IMR-90 (cell line): ENCODE measurements around the gene AMOTL2. TPM values are rescaled to one million over a fixed set of nuclear protein-coding genes. Genes with fewer than 3 reads are reported as not detected.
A peak's percentile ranks its signal among the peaks of the same experiment; 100 is the strongest.

Source experiments
- ATAC-seq: fragments of 200-7000 bp; cut with Tn5 transposase; 2 replicates; pipeline ENCODE4 v1.9.1; 2020; ENCODE audit warnings: low read depth, mild to moderate bottlenecking, moderate library complexity
- BruUV-seq: library from RNA; stranded (reverse); fragments of 400-500 nt; replicated peaks from 2 replicates; lab custom pipeline; 2021; lab: Mats Ljungman, UMichigan
- CTCF ChIA-PET: fragments of 300-600 bp; formaldehyde crosslinking; extraction: SDS; loops from one replicate; lab custom pipeline; 2021; ENCODE audit warnings: antibody characterized with exemption; lab: Yijun Ruan, JAX
- POLR2A ChIA-PET: fragments of 300-600 bp; sonication (Branson Sonifier 250); formaldehyde crosslinking; loops from one replicate; lab custom pipeline; 2022; ENCODE audit warnings: antibody characterized with exemption; ENCODE audit not compliant: unreplicated experiment; lab: Charles Lee
- DNase-seq: peaks from one replicate; pipeline ENCODE4 v3.0.0; 2013
- H2AFZ ChIP-seq: replicated peaks from 2 replicates; pipeline ENCODE3; 2013; ENCODE audit warnings: low read length, mild to moderate bottlenecking; ENCODE audit not compliant: poor library complexity
- H2AK5ac ChIP-seq: 2 replicates; pipeline ENCODE4 v1.6.1; 2013; ENCODE audit warnings: low read depth, low read length, inconsistent platforms
- H2AK9ac ChIP-seq: replicated peaks from 2 replicates; pipeline ENCODE3; 2013; ENCODE audit warnings: mild to moderate bottlenecking, low read depth, low read length, moderate library complexity; ENCODE audit not compliant: poor library complexity
- H2BK120ac ChIP-seq: 2 replicates; pipeline ENCODE4 v1.6.1; 2013; ENCODE audit warnings: low read depth, low read length, inconsistent platforms
- H2BK15ac ChIP-seq: 3 replicates; pipeline ENCODE4 v1.6.1; 2013; ENCODE audit warnings: low read depth, low read length, inconsistent platforms
- H2BK20ac ChIP-seq: 2 replicates; pipeline ENCODE4 v1.6.1; 2013; ENCODE audit warnings: low read depth, mild to moderate bottlenecking, inconsistent platforms, low read length, moderate library complexity
- H2BK5ac ChIP-seq: 2 replicates; pipeline ENCODE4 v1.6.1; 2013; ENCODE audit warnings: mild to moderate bottlenecking, low read depth, low read length, inconsistent platforms; ENCODE audit not compliant: poor library complexity, severe bottlenecking
- H3K14ac ChIP-seq: replicated peaks from 2 replicates; pipeline ENCODE4 v1.6.1; 2013; ENCODE audit warnings: low read depth, low read length, inconsistent platforms
- H3K18ac ChIP-seq: 2 replicates; pipeline ENCODE4 v1.6.1; 2013; ENCODE audit warnings: low read depth, low read length, control low read depth
- H3K23ac ChIP-seq: 2 replicates; pipeline ENCODE4 v1.6.1; 2013; ENCODE audit warnings: low read depth, low read length, inconsistent platforms
- H3K27ac ChIP-seq: 2 replicates; pipeline ENCODE4 v1.5.1; 2013; ENCODE audit warnings: mild to moderate bottlenecking, control low read depth, low read length; ENCODE audit not compliant: insufficient read depth
- H3K27me3 ChIP-seq: 2 replicates; pipeline ENCODE4 v1.6.1; 2013; ENCODE audit warnings: low read length; ENCODE audit not compliant: control insufficient read depth, insufficient read depth
- H3K36me3 ChIP-seq: 2 replicates; pipeline ENCODE4 v1.6.1; 2013; ENCODE audit warnings: low read length, mixed read lengths; ENCODE audit not compliant: control insufficient read depth, insufficient read depth
- H3K4ac ChIP-seq: 2 replicates; pipeline ENCODE4 v1.6.1; 2013; ENCODE audit warnings: low read depth, low read length, inconsistent platforms
- H3K4me1 ChIP-seq: 2 replicates; pipeline ENCODE4 v1.6.1; 2013; ENCODE audit warnings: low read length, mixed read lengths; ENCODE audit not compliant: control insufficient read depth, insufficient read depth
- H3K4me2 ChIP-seq: 2 replicates; pipeline ENCODE4 v1.6.1; 2013; ENCODE audit warnings: low read depth, mild to moderate bottlenecking, control low read depth, low read length, moderate library complexity
- H3K4me3 ChIP-seq: 2 replicates; pipeline ENCODE4 v1.5.1; 2013; ENCODE audit warnings: low read depth, mild to moderate bottlenecking, control low read depth, low read length, moderate library complexity; ENCODE audit not compliant: insufficient read depth
- H3K56ac ChIP-seq: 2 replicates; pipeline ENCODE4 v1.6.1; 2013; ENCODE audit warnings: low read length, inconsistent platforms; ENCODE audit not compliant: insufficient read depth; ENCODE audit errors: extremely low read depth
- H3K79me1 ChIP-seq, 2 experiments: 2 replicates each; pipeline ENCODE4 v1.6.1; 2013; ENCODE audit warnings: low read length in 2 of 2, inconsistent platforms in 1 of 2, low read depth in 1 of 2
- H3K9ac ChIP-seq: 2 replicates; pipeline ENCODE4 v1.6.1; 2013; ENCODE audit warnings: low read depth, low read length, control low read depth
- H3K9me1 ChIP-seq: 2 replicates; pipeline ENCODE4 v1.6.1; 2013; ENCODE audit warnings: low read length, inconsistent platforms; ENCODE audit not compliant: insufficient read depth
- H3K9me3 ChIP-seq: 2 replicates; pipeline ENCODE4 v1.6.1; 2013; ENCODE audit warnings: low read length; ENCODE audit not compliant: control insufficient read depth, insufficient read depth
- H4K20me1 ChIP-seq: 2 replicates; pipeline ENCODE4 v1.6.1; 2013; ENCODE audit warnings: low read length, inconsistent platforms; ENCODE audit not compliant: insufficient read depth
- H4K5ac ChIP-seq: 2 replicates; pipeline ENCODE4 v1.6.1; 2013; ENCODE audit warnings: mild to moderate bottlenecking, low read depth, low read length, control low read depth
- H4K8ac ChIP-seq, 2 experiments: 2 replicates each; pipeline ENCODE4 v1.6.1; 2013; ENCODE audit warnings: low read depth in 2 of 2, low read length in 2 of 2, control low read depth in 1 of 2, inconsistent platforms in 1 of 2
- H4K91ac ChIP-seq: 2 replicates; pipeline ENCODE4 v1.6.1; 2013; ENCODE audit warnings: low read depth, low read length, inconsistent platforms; ENCODE audit not compliant: insufficient read depth
- USF2 ChIP-seq: fragments of 150-350 bp; IDR thresholded peaks from 2 replicates; pipeline ENCODE4 v1.6.1; 2017; ENCODE audit warnings: mild to moderate bottlenecking, antibody characterized with exemption, low read length, low read depth
- WGBS, 2 experiments: methylation state at CpG; one replicate each; pipeline versions ENCODE4 v1.1.5 to v1.1.7; 2013; ENCODE audit warnings: missing lambda C conversion rate in 2 of 2; ENCODE audit not compliant: insufficient read length in 1 of 2; ENCODE audit errors: extremely low coverage in 2 of 2; 5-methylcytosine and 5-hydroxymethylcytosine counted together
- dilution Hi-C: fragments of 300-500 bp; cut with HindIII; formaldehyde crosslinking; loops from one replicate; pipeline ENCODE4 v1.14.3; 2018; ENCODE audit warnings: low sequenced_read_pairs; ENCODE audit not compliant: unreplicated experiment
- in situ Hi-C: fragments of 300-500 bp; cut with MboI; formaldehyde crosslinking; loops from 3 replicates; pipeline ENCODE4 v1.14.3; 2019; ENCODE audit warnings: low sequenced_read_pairs, inconsistent platforms, mixed read lengths
- intact Hi-C: fragments of 100-400 bp; cut with micrococcal nuclease; formaldehyde crosslinking; loops from 2 replicates; pipeline ENCODE4 v1.10.0; 2022
- polyA plus RNA-seq, 3 experiments: library from polyadenylated mRNA; depleted of rRNA; stranded (reverse); fragments of >200 nt; gene quantifications; 2 replicates each; pipeline ENCODE4 v1.2.3, GENCODE V29; 2012; ENCODE audit warnings: low replicate concordance in 1 of 3
- total RNA-seq: library from RNA; depleted of rRNA; stranded (reverse); fragments of >200 nt; gene quantifications from 2 replicates; pipeline ENCODE4 v1.2.3, GENCODE V29; 2012

AMOTL2 gene
- total and polyA plus RNA-seq, 2 of the 4 experiments (the other 2 are of a cell fraction), result 162 to 176 TPM

GRCh38 chr3:134360046-134360445 is 14.2 kb downstream of the AMOTL2 start:
- dilution Hi-C loops, result no loop called here
- whole genome bisulfite sequencing, 2 experiments, result 100% methylated on average over 1 of the region's 12 CpGs; no CpG with 5 or more reads in 1 of the 2 experiments

More at GRCh38 chr3:134360046-134360445, 14.2 kb downstream of the AMOTL2 start:
- Histone ChIP-seq H3K23ac (peak overlapping the region; percentile 44; the same call in 1 of the 2 replicates), H3K4me1 (peaks cover 78% of the 10 kb centered on the region), H3K27ac (peak overlapping the region; percentile 94), H3K9ac (peak overlapping the region; percentile 48), H3K56ac (no peak overlapping the region), H3K79me1 (peaks cover 33 to 76% of the 10 kb centered on the region in 2 experiments), H2BK15ac (no peak overlapping the region), H2AK5ac (peak overlapping the region; percentile 44; the same call in 1 of the 2 replicates), H3K4ac (peak overlapping the region; percentile 85), H3K4me3 (no peak overlapping the region), H3K9me3 (no peaks in the 10 kb centered on the region), H2AK9ac (no peak overlapping the region), H4K91ac (peak overlapping the region; percentile 19; the same call in 1 of the 2 replicates), H2BK5ac (peak overlapping the region; percentile 93), H3K14ac (peak overlapping the region; percentile 53; the same call in 1 of the 2 replicates), H3K18ac (peak overlapping the region; percentile 10; the same call in 1 of the 2 replicates), H2BK120ac (no peak overlapping the region), H4K20me1 (peaks cover 91% of the 10 kb centered on the region), H4K8ac (peak overlapping the region in 1 of 2 experiments; percentile 29; a peak in 2 of 4 replicates), H3K4me2 (no peak overlapping the region), H2AFZ (peak overlapping the region; percentile 37), H3K27me3 (no peaks in the 10 kb centered on the region), H3K9me1 (peaks cover 41% of the 10 kb centered on the region), H3K36me3 (peaks cover 88% of the 10 kb centered on the region), H2BK20ac (no peak overlapping the region), H4K5ac (peak overlapping the region; percentile 16; the same call in 1 of the 2 replicates)
- no TSS peak for BruUV-seq
- no peak for TF ChIP-seq USF2
- in situ Hi-C loops, result no loop called here
- intact Hi-C loops, result loop anchor here (5.0 kb wide), 1 partner anchor 148 kb away; no protein-coding TSS in a partner anchor
- ChIA-PET POLR2A (no interaction called here), CTCF (interaction anchor here (2.5 kb wide), 1 partner anchor 29 kb away, joined by 12 read pairs; no protein-coding TSS in a partner anchor)
- no peak for DNase-seq
- ATAC-seq, result no peak
